MM.1S (cell line): ENCODE data around the gene FTL.
A peak's percentile ranks its signal among the peaks of the same experiment; 100 is the strongest.

Source experiments
- CTCF ChIP-seq: fragments of 300-600 bp; sonication (generic); IDR thresholded peaks from 2 replicates; pipeline ENCODE4 v1.5.1; 2016; ENCODE audit warnings: antibody characterized with exemption, low read length, mixed read lengths
- EZH2 ChIP-seq: fragments of 300-600 bp; sonication (generic); optimal IDR thresholded peaks from 2 replicates; pipeline ENCODE3; 2017; ENCODE audit warnings: low read depth, mild to moderate bottlenecking, antibody characterized with exemption, low read length, mixed read lengths
- EZH2phosphoT487 ChIP-seq: fragments of 300-600 bp; sonication (generic); IDR thresholded peaks from 2 replicates; pipeline ENCODE4 v1.6.1; 2018; ENCODE audit warnings: antibody characterized with exemption, low read length

GRCh38 chr19:48999481-49000325 lies 34.6 kb downstream of the FTL start:
- TF ChIP-seq CTCF (peak; percentile 54), EZH2 (no peak), EZH2phosphoT487 (no peak)
